HEK293 (cell line): Measurements from ENCODE around the gene PRTG.

Source experiments
- CTCF ChIP-seq: fragments of 450-650 bp; formaldehyde crosslinking; IDR thresholded peaks from 2 replicates; pipeline ENCODE4 v1.5.1; 2016; ENCODE audit warnings: missing biosample characterization, missing genetic modification characterization
- KLF10 ChIP-seq: fragments of 450-650 bp; IDR thresholded peaks from 2 replicates; pipeline ENCODE4 v1.5.1; 2018; ENCODE audit warnings: missing biosample characterization, mild to moderate bottlenecking, missing genetic modification characterization
- KLF8 ChIP-seq: fragments of 450-650 bp; formaldehyde crosslinking; IDR thresholded peaks from 2 replicates; pipeline ENCODE4 v1.5.1; 2016; ENCODE audit warnings: missing biosample characterization, missing genetic modification characterization
- MYNN ChIP-seq: fragments of 450-650 bp; formaldehyde crosslinking; IDR thresholded peaks from 2 replicates; pipeline ENCODE4 v1.5.1; 2016; ENCODE audit warnings: missing biosample characterization, missing genetic modification characterization, borderline replicate concordance
- REST ChIP-seq: fragments of 450-650 bp; formaldehyde crosslinking; IDR thresholded peaks from 2 replicates; pipeline ENCODE4 v1.5.1; 2016; ENCODE audit warnings: missing biosample characterization, missing genetic modification characterization
- ZNF140 ChIP-seq: fragments of 450-650 bp; formaldehyde crosslinking; IDR thresholded peaks from 2 replicates; pipeline ENCODE4 v1.5.1; 2016; ENCODE audit warnings: missing biosample characterization, missing genetic modification characterization
- ZNF155 ChIP-seq: fragments of 450-650 bp; formaldehyde crosslinking; IDR thresholded peaks from 2 replicates; pipeline ENCODE4 v1.5.1; 2016; ENCODE audit warnings: missing biosample characterization, missing genetic modification characterization
- ZNF391 ChIP-seq: fragments of 450-650 bp; formaldehyde crosslinking; IDR thresholded peaks from 2 replicates; pipeline ENCODE4 v1.5.1; 2016; ENCODE audit warnings: low read depth, missing biosample characterization, missing genetic modification characterization, borderline replicate concordance
- ZNF488 ChIP-seq: fragments of 450-650 bp; formaldehyde crosslinking; IDR thresholded peaks from 2 replicates; pipeline ENCODE4 v1.5.1; 2016; ENCODE audit warnings: missing biosample characterization, missing genetic modification characterization
- ZNF580 ChIP-seq: fragments of 450-650 bp; formaldehyde crosslinking; IDR thresholded peaks from 2 replicates; pipeline ENCODE4 v1.5.1; 2016; ENCODE audit warnings: missing biosample characterization, missing genetic modification characterization
- ZNF654 ChIP-seq: fragments of 450-650 bp; formaldehyde crosslinking; IDR thresholded peaks from 2 replicates; pipeline ENCODE4 v1.5.1; 2016; ENCODE audit warnings: low read depth, missing biosample characterization, missing genetic modification characterization
- ZSCAN18 ChIP-seq: fragments of 450-650 bp; formaldehyde crosslinking; IDR thresholded peaks from 2 replicates; pipeline ENCODE4 v1.5.1; 2016; ENCODE audit warnings: missing biosample characterization, missing genetic modification characterization

- TF ChIP-seq ZNF580 (tag by site-specific recombination) (peak; percentile 83), ZNF391 (tag by site-specific recombination) (no peak), CTCF (no peak), KLF10 (tag by site-specific recombination) (peak; percentile 55), ZNF488 (tag by site-specific recombination) (peak; percentile 74; the same call in 1 of the 2 replicates), ZNF140 (tag by site-specific recombination) (no peak), ZNF155 (tag by site-specific recombination) (no peak), ZNF654 (tag by site-specific recombination) (0 out of 2 replicates have a peak, but pooled peaks have one; percentile 4), MYNN (tag by site-specific recombination) (no peak; the same call in 1 of the 2 replicates), ZSCAN18 (tag by site-specific recombination) (no peak), KLF8 (tag by site-specific recombination) (no peak; the same call in 1 of the 2 replicates), REST (tag by site-specific recombination) (no peak)
Measured at GRCh38 chr15:55740981-55741832, 1.7 kb downstream of the PRTG start.
